Measurements from ENCODE around the gene CCDC178. TPM values are rescaled to one million over a fixed set of nuclear protein-coding genes. Genes with fewer than 3 reads are reported as not detected.

The CCDC178 gene
- total RNA-seq, 1 experiment from 2014 or later: not detected

DNA sequence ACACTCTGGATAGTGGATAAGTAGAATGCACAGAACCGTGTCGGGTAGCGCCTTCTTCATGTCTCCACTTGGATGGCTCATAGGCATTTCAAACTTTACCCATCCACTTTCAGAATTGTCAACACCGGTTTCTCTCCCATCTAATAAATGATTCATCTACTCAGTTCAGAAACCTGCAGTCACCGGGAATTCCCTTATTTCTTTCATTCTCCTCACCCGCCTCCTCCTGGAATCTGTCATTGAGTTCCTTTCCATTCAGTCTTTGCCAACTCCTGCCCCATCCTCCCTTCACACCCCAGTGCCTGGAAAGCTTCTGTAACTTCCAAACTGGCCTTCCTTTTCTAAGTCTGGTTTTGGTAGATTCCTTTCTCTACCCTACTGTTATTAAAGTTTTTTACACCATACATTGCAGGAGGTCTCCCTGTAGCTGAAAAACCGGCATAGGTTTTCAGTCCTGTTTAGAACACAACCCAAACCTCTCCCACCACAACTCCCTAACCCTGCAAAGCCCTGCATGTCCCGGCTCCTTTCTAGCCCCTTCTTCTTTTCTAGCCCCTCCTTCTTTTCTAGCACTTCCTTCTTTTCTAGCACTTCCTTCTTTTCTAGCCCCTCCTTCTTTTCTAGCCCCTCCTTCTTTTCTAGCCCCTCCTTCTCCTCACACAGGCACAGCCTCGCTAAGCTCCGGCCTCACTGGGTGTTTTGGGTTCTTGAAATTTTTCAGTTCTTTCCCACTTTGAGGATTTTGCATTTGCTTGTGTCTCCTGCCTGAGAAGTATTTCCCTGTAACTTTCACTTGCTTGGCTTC lies 533.8 kb downstream of the CCDC178 start:
- TF ChIP-seq, protein P1, sequence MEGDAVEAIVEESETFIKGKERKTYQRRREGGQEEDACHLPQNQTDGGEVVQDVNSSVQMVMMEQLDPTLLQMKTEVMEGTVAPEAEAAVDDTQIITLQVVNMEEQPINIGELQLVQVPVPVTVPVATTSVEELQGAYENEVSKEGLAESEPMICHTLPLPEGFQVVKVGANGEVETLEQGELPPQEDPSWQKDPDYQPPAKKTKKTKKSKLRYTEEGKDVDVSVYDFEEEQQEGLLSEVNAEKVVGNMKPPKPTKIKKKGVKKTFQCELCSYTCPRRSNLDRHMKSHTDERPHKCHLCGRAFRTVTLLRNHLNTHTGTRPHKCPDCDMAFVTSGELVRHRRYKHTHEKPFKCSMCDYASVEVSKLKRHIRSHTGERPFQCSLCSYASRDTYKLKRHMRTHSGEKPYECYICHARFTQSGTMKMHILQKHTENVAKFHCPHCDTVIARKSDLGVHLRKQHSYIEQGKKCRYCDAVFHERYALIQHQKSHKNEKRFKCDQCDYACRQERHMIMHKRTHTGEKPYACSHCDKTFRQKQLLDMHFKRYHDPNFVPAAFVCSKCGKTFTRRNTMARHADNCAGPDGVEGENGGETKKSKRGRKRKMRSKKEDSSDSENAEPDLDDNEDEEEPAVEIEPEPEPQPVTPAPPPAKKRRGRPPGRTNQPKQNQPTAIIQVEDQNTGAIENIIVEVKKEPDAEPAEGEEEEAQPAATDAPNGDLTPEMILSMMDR (conservative IDR thresholded peaks at IDR 0.05): no peak
- no peak for TF ChIP-seq EZH2 (IDR thresholded peaks at IDR 0.05; ENCODE audit: low read depth)

DNA sequence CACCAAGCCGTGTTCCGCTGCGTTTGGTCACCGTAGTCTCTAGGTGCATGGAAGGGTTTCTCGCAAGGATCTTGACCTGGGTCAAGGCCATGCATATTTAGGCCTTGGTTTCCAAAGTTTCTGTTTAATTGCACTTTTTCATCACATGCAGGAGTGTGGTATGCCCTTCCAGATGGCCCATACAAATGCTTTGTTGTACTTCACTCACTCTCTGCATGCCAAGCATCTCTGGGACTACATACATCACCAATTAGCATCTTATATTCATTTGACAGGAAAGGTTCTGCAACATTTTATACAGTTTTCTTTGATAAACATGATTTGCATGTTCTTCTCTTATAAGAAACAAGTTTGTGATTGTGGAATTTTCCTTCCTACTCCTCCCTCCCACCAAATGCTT lies 534.9 kb downstream of the CCDC178 start:
- H3K27ac ChIP-seq: no peak overlapping the region
- H4K20me1 ChIP-seq (ENCODE audit: insufficient read depth): no peaks in the 10 kb centered on the region
- no peaks in the 10 kb centered on the region for H3K36me3 ChIP-seq (ENCODE audit: low read depth)
- no peaks in the 10 kb centered on the region for H3F3A ChIP-seq (ENCODE audit: insufficient read depth, low read depth)
- H3K79me2 ChIP-seq (ENCODE audit: low read depth): no peaks in the 10 kb centered on the region
- POLR2A ChIA-PET (ENCODE audit: unreplicated experiment): no interaction called here
- no peak for TF ChIP-seq EZH2 (IDR thresholded peaks at IDR 0.05; ENCODE audit: low read depth)
- TF ChIP-seq, protein P1 (conservative IDR thresholded peaks at IDR 0.05): no peak
- CTCF ChIA-PET: no interaction called here
- no peaks in the 10 kb centered on the region for H3K9me2 ChIP-seq (ENCODE audit: insufficient read depth)
- H3K4me3 ChIP-seq: no peak overlapping the region
- no TSS peak for BruUV-seq (replicated peaks)
- DNase-seq: no peak
- no peaks in the 10 kb centered on the region for H3K27me3 ChIP-seq (ENCODE audit: insufficient read depth, low read depth)
- H2AFZ ChIP-seq: no peak overlapping the region
- no peaks in the 10 kb centered on the region for H3K9me3 ChIP-seq (ENCODE audit: insufficient read depth, low read depth)
- no peaks in the 10 kb centered on the region for H3K4me1 ChIP-seq (replicated peaks; ENCODE audit: insufficient read depth)
- intact Hi-C loops (cut with micrococcal nuclease; ENCODE audit: unreplicated experiment): no loop called here
- no peak overlapping the region for H3K4me2 ChIP-seq

More for the DNA sequence above, 533.8 kb downstream of the CCDC178 start:
- DNase-seq: no peak
- H3K36me3 ChIP-seq (ENCODE audit: low read depth): no peaks in the 10 kb centered on the region
- no peaks in the 10 kb centered on the region for H3K9me2 ChIP-seq (ENCODE audit: insufficient read depth)
- no peaks in the 10 kb centered on the region for H3K27me3 ChIP-seq (ENCODE audit: insufficient read depth, low read depth)
- no peaks in the 10 kb centered on the region for H4K20me1 ChIP-seq (ENCODE audit: insufficient read depth)
- no peaks in the 10 kb centered on the region for H3F3A ChIP-seq (ENCODE audit: insufficient read depth, low read depth)
- H3K27ac ChIP-seq: no peak overlapping the region
- no peaks in the 10 kb centered on the region for H3K79me2 ChIP-seq (ENCODE audit: low read depth)
- POLR2A ChIA-PET (ENCODE audit: unreplicated experiment): no interaction called here
- BruUV-seq (replicated peaks): no TSS peak
- CTCF ChIA-PET: no interaction called here
- intact Hi-C loops (cut with micrococcal nuclease; ENCODE audit: unreplicated experiment): no loop called here
- no peaks in the 10 kb centered on the region for H3K9me3 ChIP-seq (ENCODE audit: insufficient read depth, low read depth)
- H3K4me3 ChIP-seq: no peak overlapping the region
- H3K4me1 ChIP-seq (replicated peaks; ENCODE audit: insufficient read depth): no peaks in the 10 kb centered on the region
- no peak overlapping the region for H3K4me2 ChIP-seq
- H2AFZ ChIP-seq: no peak overlapping the region

DNA sequence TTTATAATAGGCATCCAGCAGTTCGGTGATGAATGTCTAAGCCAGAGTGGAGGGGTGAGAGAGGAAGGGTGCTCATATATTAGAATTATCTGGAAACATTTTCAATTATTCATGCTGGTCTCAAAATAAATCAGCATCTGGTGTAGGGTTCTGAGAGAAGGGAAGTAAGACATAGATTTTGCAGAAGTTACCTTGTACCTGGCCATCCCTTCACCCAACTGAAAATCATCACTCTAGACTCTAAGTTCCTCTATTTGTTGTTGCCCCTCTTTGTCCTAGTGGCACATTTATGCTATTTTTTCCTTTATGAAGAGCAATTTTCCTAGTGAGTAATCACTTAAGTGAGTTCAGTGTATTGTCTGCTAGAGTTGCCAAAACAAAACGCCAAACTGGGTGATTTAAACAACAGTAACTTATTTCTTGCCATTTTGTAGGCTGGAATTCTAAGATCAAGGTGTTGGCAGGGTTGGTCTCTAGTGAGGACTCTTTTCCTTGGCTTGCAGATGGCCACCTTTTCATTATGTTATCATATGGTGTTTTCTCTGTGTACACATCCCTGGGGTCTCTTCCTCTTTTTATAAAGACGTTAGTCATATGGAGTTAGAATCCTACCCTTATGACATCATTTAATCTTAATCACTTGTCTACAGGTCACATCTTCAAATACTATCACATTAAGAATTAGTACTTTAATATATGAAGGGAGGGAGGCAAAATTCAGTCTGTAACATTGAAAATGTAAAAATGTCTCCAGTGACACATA lies 537.8 kb downstream of the CCDC178 start:
- ChIA-PET CTCF (no interaction called here), POLR2A (ENCODE audit: unreplicated experiment) (no interaction called here)
- Histone ChIP-seq H3F3A (ENCODE audit: insufficient read depth, low read depth) (no peaks in the 10 kb centered on the region), H2AFZ (no peak overlapping the region), H3K9me3 (ENCODE audit: insufficient read depth, low read depth) (no peaks in the 10 kb centered on the region), H3K36me3 (ENCODE audit: low read depth) (no peaks in the 10 kb centered on the region), H3K9me2 (ENCODE audit: insufficient read depth) (no peaks in the 10 kb centered on the region), H4K20me1 (ENCODE audit: insufficient read depth) (no peaks in the 10 kb centered on the region), H3K27me3 (ENCODE audit: insufficient read depth, low read depth) (no peaks in the 10 kb centered on the region), H3K4me3 (no peak overlapping the region), H3K79me2 (ENCODE audit: low read depth) (no peaks in the 10 kb centered on the region), H3K27ac (no peak overlapping the region), H3K4me1 (replicated peaks; ENCODE audit: insufficient read depth) (no peaks in the 10 kb centered on the region), H3K4me2 (no peak overlapping the region)
- no peak for DNase-seq
- intact Hi-C loops (cut with micrococcal nuclease; ENCODE audit: unreplicated experiment): no loop called here
- no TSS peak for BruUV-seq (replicated peaks)
- TF ChIP-seq, protein P1 (conservative IDR thresholded peaks at IDR 0.05): no peak

Data from PC-9 (cell line).